ENCODE measurements around the gene ZFAND3. TPM values are rescaled to one million over a fixed set of nuclear protein-coding genes. Genes with fewer than 3 reads are reported as not detected.

ZFAND3 gene
- total and polyA plus RNA-seq, 10 of the 15 experiments (the other 5 are each of a cell fraction or from before 2014, with no cell fraction given), result 0.90 to 34.4 (median 16.3) TPM

GRCh38 chr6:38174315-38174714, 354.8 kb downstream of the ZFAND3 start:
- TF ChIP-seq PBX3 (IDR thresholded peaks at IDR 0.05; ENCODE audit: insufficient replicate concordance, low read depth, low read length), result no peak
- TF ChIP-seq CHD1 (IDR thresholded peaks at IDR 0.05; ENCODE audit: low read depth, low read length), result no peak
- TF ChIP-seq LARP7 (IDR thresholded peaks at IDR 0.05), result no peak
- no peak for TF ChIP-seq IKZF2 (IDR thresholded peaks at IDR 0.05)
- TF ChIP-seq CREM (IDR thresholded peaks at IDR 0.05; ENCODE audit: low read depth), result no peak
- ChIA-PET CTCF (no interaction called here), POLR2A (no interaction called here), SMC1A (ENCODE audit: uncharacterized antibody, unreplicated experiment) (no interaction called here), RAD21 (ENCODE audit: unreplicated experiment) (no interaction called here)
- H3K27me3 ChIP-seq (replicated peaks in 1 of 2; ENCODE audit: control insufficient read depth in 2 of 2, insufficient read depth in 2 of 2, low read length in 1 of 2), result no peaks in the 10 kb centered on the region
- H3K4me1 ChIP-seq (ENCODE audit: control insufficient read depth, insufficient read depth, low read length), result no peaks in the 10 kb centered on the region
- intact Hi-C loops (cut with micrococcal nuclease; ENCODE audit: unreplicated experiment) (loop anchor here (10.0 kb wide), 1 partner anchor 320 kb away; no protein-coding TSS in a partner anchor), in situ Hi-C loops (cut with MboI) (no loop called here)
- DNase-seq (ENCODE audit: low read depth, low spot score) (no peak), FAIRE-seq (no peak), ATAC-seq (no peak)
- 95% methylated on average over 8 of the region's 8 CpGs for WGBS (ENCODE audit: insufficient coverage, insufficient replicate concordance, low lambda C conversion rate, missing lambda C conversion rate)
- H3K79me2 ChIP-seq (ENCODE audit: control insufficient read depth, insufficient read depth, low read length), result no peaks in the 10 kb centered on the region
- H3K9ac ChIP-seq (ENCODE audit: control insufficient read depth, insufficient read depth, low read length), result no peak overlapping the region
- no peaks in the 10 kb centered on the region for H3K9me3 ChIP-seq (replicated peaks; ENCODE audit: control insufficient read depth, insufficient read depth, low read length)
- no peak overlapping the region for H3K4me2 ChIP-seq (ENCODE audit: control insufficient read depth, insufficient read depth)
- H4K20me1 ChIP-seq (ENCODE audit: control insufficient read depth, insufficient read depth), result no peaks in the 10 kb centered on the region
- BruUV-seq (replicated peaks), result no TSS peak
- no peak overlapping the region for H3K27ac ChIP-seq (ENCODE audit: control insufficient read depth, insufficient read depth)
- H2AFZ ChIP-seq (ENCODE audit: control insufficient read depth, low read depth, low read length), result no peak overlapping the region
- H3K4me3 ChIP-seq, result no peak overlapping the region
- H3K36me3 ChIP-seq (ENCODE audit: control insufficient read depth in 2 of 2, insufficient read depth in 2 of 2, low read length in 1 of 2), result no peaks in the 10 kb centered on the region; a peak in 1 of 4 replicates

GRCh38 chr6:38174806-38175495, 355.4 kb downstream of the ZFAND3 start:
- no peak for FAIRE-seq
- WGBS (ENCODE audit: insufficient coverage, insufficient replicate concordance, low lambda C conversion rate, missing lambda C conversion rate), result 90% methylated on average over 22 of the region's 22 CpGs
- CTCF ChIA-PET, result no interaction called here

More at GRCh38 chr6:38174806-38175495, 355.4 kb downstream of the ZFAND3 start:
- SMC1A ChIA-PET (ENCODE audit: uncharacterized antibody, unreplicated experiment), result no interaction called here
- BruUV-seq (replicated peaks), result no TSS peak
- DNase-seq (ENCODE audit: low read depth, low spot score) (no peak), ATAC-seq (no peak)
- intact Hi-C loops (cut with micrococcal nuclease; ENCODE audit: unreplicated experiment) (loop anchor here (10.0 kb wide), 1 partner anchor 320 kb away; no protein-coding TSS in a partner anchor), in situ Hi-C loops (cut with MboI) (no loop called here)
- H4K20me1 ChIP-seq (ENCODE audit: control insufficient read depth, insufficient read depth), result no peaks in the 10 kb centered on the region
- no peak overlapping the region for H3K4me3 ChIP-seq
- no peak overlapping the region for H2AFZ ChIP-seq (ENCODE audit: control insufficient read depth, low read depth, low read length)
- no peaks in the 10 kb centered on the region for H3K79me2 ChIP-seq (ENCODE audit: control insufficient read depth, insufficient read depth, low read length)
- POLR2A ChIA-PET, result no interaction called here
- H3K4me1 ChIP-seq (ENCODE audit: control insufficient read depth, insufficient read depth, low read length), result no peaks in the 10 kb centered on the region
- H3K9ac ChIP-seq (ENCODE audit: control insufficient read depth, insufficient read depth, low read length), result no peak overlapping the region
- no peak overlapping the region for H3K4me2 ChIP-seq (ENCODE audit: control insufficient read depth, insufficient read depth)
- H3K27me3 ChIP-seq (replicated peaks in 1 of 2; ENCODE audit: control insufficient read depth in 2 of 2, insufficient read depth in 2 of 2, low read length in 1 of 2), result no peaks in the 10 kb centered on the region
- RAD21 ChIA-PET (ENCODE audit: unreplicated experiment), result no interaction called here
- H3K9me3 ChIP-seq (replicated peaks; ENCODE audit: control insufficient read depth, insufficient read depth, low read length), result no peaks in the 10 kb centered on the region
- no peak for TF ChIP-seq HDGF (IDR thresholded peaks at IDR 0.05)
- no peak for TF ChIP-seq NFIC (IDR thresholded peaks at IDR 0.05; ENCODE audit: low read depth, low read length)
- no peak overlapping the region for H3K27ac ChIP-seq (ENCODE audit: control insufficient read depth, insufficient read depth)
- H3K36me3 ChIP-seq (ENCODE audit: control insufficient read depth in 2 of 2, insufficient read depth in 2 of 2, low read length in 1 of 2), result no peaks in the 10 kb centered on the region; a peak in 1 of 4 replicates
